Activated naive CD4-positive, alpha-beta T cell treated with anti-CD3 and anti-CD28 coated beads, Interleukin-2, amount 10 ng/mL, durations not matched to agents 7 days and 5 days (primary cell): Measurements from ENCODE around the gene WNT5B.

Source experiments
- CTCF ChIA-PET: fragments of 350-600 bp; sonication (Branson Sonifier 250); formaldehyde crosslinking; loops from one replicate; lab custom pipeline; 2021; ENCODE audit warnings: antibody characterized with exemption; lab: Charles Lee
- DNase-seq: peaks from one replicate; pipeline ENCODE4 v3.0.0-alpha.2; 2020
- H3K27ac Mint-ChIP-seq: one replicate; pipeline ENCODE4 v1.8.0; 2021; ENCODE audit warnings: mild to moderate bottlenecking, moderate library complexity, mixed read lengths
- H3K27me3 Mint-ChIP-seq: one replicate; pipeline ENCODE4 v1.8.0; 2021; ENCODE audit warnings: mild to moderate bottlenecking, mixed read lengths
- H3K36me3 Mint-ChIP-seq: one replicate; pipeline ENCODE4 v1.8.0; 2021; ENCODE audit warnings: mixed read lengths
- H3K4me1 Mint-ChIP-seq: one replicate; pipeline ENCODE4 v1.8.0; 2021; ENCODE audit warnings: mixed read lengths
- H3K4me3 Mint-ChIP-seq: one replicate; pipeline ENCODE4 v1.8.0; 2021; ENCODE audit warnings: mild to moderate bottlenecking, moderate library complexity, mixed read lengths
- H3K9me3 Mint-ChIP-seq: one replicate; pipeline ENCODE4 v1.8.0; 2021; ENCODE audit warnings: mixed read lengths

WNT5B gene

GRCh38 chr12:1643043-1643442, 14.0 kb downstream of the WNT5B start:
- no peak overlapping the region for H3K4me3 Mint-ChIP-seq
- CTCF ChIA-PET = interaction anchor here (1.4 to 3.4 kb wide), 3 partner anchors 7 to 297 kb away, joined by 4 to 15 read pairs (median 4); no protein-coding TSS in a partner anchor
- H3K4me1 Mint-ChIP-seq = peaks cover 9% of the 10 kb centered on the region
- no peaks in the 10 kb centered on the region for H3K36me3 Mint-ChIP-seq
- no peak for DNase-seq
- H3K9me3 Mint-ChIP-seq = no peaks in the 10 kb centered on the region
- H3K27me3 Mint-ChIP-seq = peaks cover 42% of the 10 kb centered on the region
- no peak overlapping the region for H3K27ac Mint-ChIP-seq

- Mint-ChIP-seq H3K9me3 (no peaks in the 10 kb centered on the region), H3K36me3 (no peaks in the 10 kb centered on the region), H3K27me3 (peaks cover 47% of the 10 kb centered on the region), H3K27ac (no peak overlapping the region), H3K4me1 (peaks cover 9% of the 10 kb centered on the region), H3K4me3 (no peak overlapping the region)
- no peak for DNase-seq
- CTCF ChIA-PET = interaction anchor here (0.6 to 3.4 kb wide), 7 partner anchors 8 to 296 kb away, joined by 3 to 15 read pairs (median 4); no protein-coding TSS in a partner anchor
Observed at GRCh38 chr12:1643905-1644533, 15.0 kb downstream of the WNT5B start.

GRCh38 chr12:1644534-1645438, 15.8 kb downstream of the WNT5B start:
- no peak for DNase-seq
- Mint-ChIP-seq H3K36me3 (no peaks in the 10 kb centered on the region), H3K27ac (no peak overlapping the region), H3K27me3 (peaks cover 53% of the 10 kb centered on the region), H3K4me3 (no peak overlapping the region), H3K9me3 (no peaks in the 10 kb centered on the region), H3K4me1 (peaks cover 9% of the 10 kb centered on the region)
- CTCF ChIA-PET = interaction anchor here (0.6 to 3.4 kb wide), 6 partner anchors 8 to 383 kb away, joined by 3 to 15 read pairs (median 4); no protein-coding TSS in a partner anchor

- Mint-ChIP-seq H3K9me3 (no peaks in the 10 kb centered on the region), H3K36me3 (no peaks in the 10 kb centered on the region), H3K27ac (no peak overlapping the region), H3K27me3 (peaks cover 57% of the 10 kb centered on the region), H3K4me3 (no peak overlapping the region), H3K4me1 (peaks cover 9% of the 10 kb centered on the region)
- CTCF ChIA-PET = interaction anchor here (0.7 to 3.4 kb wide), 3 partner anchors 10 to 294 kb away, joined by 3 to 15 read pairs (median 5); no protein-coding TSS in a partner anchor
- DNase-seq = no peak
Observed at GRCh38 chr12:1645819-1646218, 16.8 kb downstream of the WNT5B start.

- no peak for DNase-seq
- CTCF ChIA-PET = interaction anchor here (0.7 to 15.6 kb wide), 4 partner anchors 143 to 294 kb away, joined by 3 to 326 read pairs (median 6); no protein-coding TSS in a partner anchor
Observed at GRCh38 chr12:1646569-1647284, 17.7 kb downstream of the WNT5B start.

GRCh38 chr12:1647285-1647669, 18.2 kb downstream of the WNT5B start:
- CTCF ChIA-PET = interaction anchor here (1.0 to 15.6 kb wide), 3 partner anchors 12 to 293 kb away, joined by 3 to 326 read pairs (median 7); no protein-coding TSS in a partner anchor
- Mint-ChIP-seq H3K36me3 (no peaks in the 10 kb centered on the region), H3K4me3 (no peak overlapping the region), H3K4me1 (peaks cover 8% of the 10 kb centered on the region), H3K27me3 (peaks cover 61% of the 10 kb centered on the region), H3K9me3 (no peaks in the 10 kb centered on the region), H3K27ac (no peak overlapping the region)
- no peak for DNase-seq

More at GRCh38 chr12:1646569-1647284, 17.7 kb downstream of the WNT5B start:
- Mint-ChIP-seq H3K4me3 (no peak overlapping the region), H3K4me1 (peaks cover 9% of the 10 kb centered on the region), H3K9me3 (no peaks in the 10 kb centered on the region), H3K36me3 (no peaks in the 10 kb centered on the region), H3K27me3 (peaks cover 62% of the 10 kb centered on the region), H3K27ac (no peak overlapping the region)

GRCh38 chr12:1650260-1650977, 21.4 kb downstream of the WNT5B start:
- H3K27me3 Mint-ChIP-seq = peaks cover 71% of the 10 kb centered on the region
- H3K27ac Mint-ChIP-seq = no peak overlapping the region
- CTCF ChIA-PET = interaction anchor here (0.6 to 15.6 kb wide), 6 partner anchors 15 to 532 kb away, joined by 3 to 326 read pairs (median 4); no protein-coding TSS in a partner anchor
- H3K36me3 Mint-ChIP-seq = no peaks in the 10 kb centered on the region
- no peak overlapping the region for H3K4me3 Mint-ChIP-seq
- H3K9me3 Mint-ChIP-seq = no peaks in the 10 kb centered on the region
- peaks cover 6% of the 10 kb centered on the region for H3K4me1 Mint-ChIP-seq
- no peak for DNase-seq

- Mint-ChIP-seq H3K4me1 (peaks cover 3% of the 10 kb centered on the region), H3K27ac (no peak overlapping the region), H3K9me3 (no peaks in the 10 kb centered on the region), H3K4me3 (no peak overlapping the region), H3K36me3 (no peaks in the 10 kb centered on the region), H3K27me3 (peaks cover 73% of the 10 kb centered on the region)
- CTCF ChIA-PET = interaction anchor here (0.6 to 15.6 kb wide), 4 partner anchors 16 to 305 kb away, joined by 3 to 326 read pairs (median 18); no protein-coding TSS in a partner anchor
- DNase-seq = no peak
Observed at GRCh38 chr12:1650978-1651361, 21.9 kb downstream of the WNT5B start.

GRCh38 chr12:1651946-1652345, 22.9 kb downstream of the WNT5B start:
- H3K27ac Mint-ChIP-seq = no peak overlapping the region
- H3K4me1 Mint-ChIP-seq = peaks cover 3% of the 10 kb centered on the region
- no peaks in the 10 kb centered on the region for H3K9me3 Mint-ChIP-seq
- no peak for DNase-seq
- H3K36me3 Mint-ChIP-seq = no peaks in the 10 kb centered on the region
- CTCF ChIA-PET = interaction anchor here (0.7 to 15.6 kb wide), 4 partner anchors 17 to 288 kb away, joined by 3 to 326 read pairs (median 30); no protein-coding TSS in a partner anchor
- no peak overlapping the region for H3K4me3 Mint-ChIP-seq
- H3K27me3 Mint-ChIP-seq = peaks cover 69% of the 10 kb centered on the region

- no peak overlapping the region for H3K27ac Mint-ChIP-seq
- CTCF ChIA-PET = interaction anchor here (2.8 to 15.6 kb wide), 3 partner anchors 20 to 285 kb away, joined by 12 to 326 read pairs (median 28); no protein-coding TSS in a partner anchor
- H3K27me3 Mint-ChIP-seq = peaks cover 50% of the 10 kb centered on the region
- H3K9me3 Mint-ChIP-seq = no peaks in the 10 kb centered on the region
- no peak for DNase-seq
- H3K4me3 Mint-ChIP-seq = no peak overlapping the region
- peaks cover 4% of the 10 kb centered on the region for H3K4me1 Mint-ChIP-seq
- no peaks in the 10 kb centered on the region for H3K36me3 Mint-ChIP-seq
Observed at GRCh38 chr12:1655225-1655788, 26.3 kb downstream of the WNT5B start.

- Mint-ChIP-seq H3K27me3 (peaks cover 42% of the 10 kb centered on the region), H3K9me3 (no peaks in the 10 kb centered on the region), H3K4me1 (peaks cover 11% of the 10 kb centered on the region), H3K36me3 (no peaks in the 10 kb centered on the region), H3K4me3 (no peak overlapping the region), H3K27ac (no peak overlapping the region)
- CTCF ChIA-PET = interaction anchor here (0.7 to 15.6 kb wide), 3 partner anchors 10 to 133 kb away, joined by 3 to 326 read pairs (median 12); no protein-coding TSS in a partner anchor
- no peak for DNase-seq
Observed at GRCh38 chr12:1656902-1657301, 27.9 kb downstream of the WNT5B start.

- CTCF ChIA-PET = interaction anchor here (0.7 to 15.6 kb wide), 2 partner anchors 9 to 132 kb away, joined by 3 to 326 read pairs; no protein-coding TSS in a partner anchor
- peaks cover 43% of the 10 kb centered on the region for H3K27me3 Mint-ChIP-seq
- no peak overlapping the region for H3K4me3 Mint-ChIP-seq
- no peaks in the 10 kb centered on the region for H3K36me3 Mint-ChIP-seq
- H3K4me1 Mint-ChIP-seq = peaks cover 14% of the 10 kb centered on the region
- no peaks in the 10 kb centered on the region for H3K9me3 Mint-ChIP-seq
- no peak for DNase-seq
- no peak overlapping the region for H3K27ac Mint-ChIP-seq
Observed at GRCh38 chr12:1657688-1658087, 28.7 kb downstream of the WNT5B start.
